Smooth muscle cell of the umbilical artery (primary cell): ENCODE results near the gene RMDN2. TPM values are rescaled to one million over a fixed set of nuclear protein-coding genes. Genes with fewer than 3 reads are reported as not detected.

Experiments used
- total RNA-seq: library from RNA; depleted of rRNA; stranded (reverse); fragments of >200 nt; gene quantifications from 2 replicates; pipeline ENCODE4 v1.2.3, GENCODE V29; 2014

RMDN2 gene
- total RNA-seq, result 5.1 and 7.1 TPM in 2 replicates

GRCh38 chr2:37925063-37925897 lies at the start of gene RMDN2:
Gene RMDN2, plus strand, starts transcription at chr2:37925287. Its CDS starts 3,991 bp downstream, at chr2:37929278.

Other genes with a start within 250 kb of the RMDN2 start
- 0.78 and 2.1 TPM in 2 replicates for gene CYP1B1, start 150.9 kb downstream of the RMDN2 start, total RNA-seq